Smooth muscle cell of the brain vasculature (primary cell): ENCODE results near the gene COX11.
A peak's percentile ranks its signal among the peaks of the same experiment; 100 is the strongest.

Source experiments
- DNase-seq: peaks from one replicate; pipeline ENCODE4 v3.0.0-alpha.2; 2012; ENCODE audit warnings: low read depth, low spot score

The COX11 gene

GRCh38 chr17:54967621-54968261, 713 bp downstream of the COX11 start:
- DNase-seq: no peak

GRCh38 chr17:54956791-54957190, 11.7 kb downstream of the COX11 start:
- DNase-seq: no peak

GRCh38 chr17:54951286-54951685, 17.2 kb downstream of the COX11 start:
- DNase-seq: no peak

GRCh38 chr17:54950116-54950515, 18.3 kb downstream of the COX11 start:
- DNase-seq: no peak

GRCh38 chr17:54948380-54948779, 20.1 kb downstream of the COX11 start:
- DNase-seq: peak; percentile 69

- DNase-seq: no peak
These were observed 21.1 kb downstream of the COX11 start for GRCh38 chr17:54947396-54947795.

GRCh38 chr17:54945671-54946070, 22.8 kb downstream of the COX11 start:
- no peak for DNase-seq

- DNase-seq: no peak
These were observed 23.2 kb downstream of the COX11 start for GRCh38 chr17:54945231-54945630.

GRCh38 chr17:54944796-54945195, 23.7 kb downstream of the COX11 start:
- DNase-seq: no peak

GRCh38 chr17:54941285-54941684, 27.2 kb downstream of the COX11 start:
- DNase-seq: no peak

GRCh38 chr17:54937426-54937825, 31.0 kb downstream of the COX11 start:
- no peak for DNase-seq

GRCh38 chr17:54937018-54937417, 31.4 kb downstream of the COX11 start:
- no peak for DNase-seq

- no peak for DNase-seq
These were observed 33.0 kb downstream of the COX11 start for GRCh38 chr17:54935471-54935870.

- DNase-seq: no peak
These were observed 34.5 kb downstream of the COX11 start for GRCh38 chr17:54933921-54934320.

- DNase-seq: peak; percentile 40
These were observed 35.7 kb downstream of the COX11 start for GRCh38 chr17:54932711-54933110.

- no peak for DNase-seq
These were observed 40.9 kb downstream of the COX11 start for GRCh38 chr17:54927525-54927924.

- no peak for DNase-seq
These were observed 44.0 kb downstream of the COX11 start for GRCh38 chr17:54924405-54924804.

- DNase-seq: no peak
These were observed 47.6 kb downstream of the COX11 start for GRCh38 chr17:54920819-54921218.

GRCh38 chr17:54919425-54919824, 49.0 kb downstream of the COX11 start:
- DNase-seq: no peak

GRCh38 chr17:54916721-54917120, 51.7 kb downstream of the COX11 start:
- no peak for DNase-seq
